Embryonic facial prominence (tissue), 1 donor: ENCODE data around the gene DVL3.

ENCODE experiments used
- DNase-seq: peaks from one replicate; pipeline ENCODE4 v3.0.0-alpha.2; 2016; ENCODE audit errors: extremely low spot score

DVL3 gene

GRCh38 chr3:184211297-184211696 lies 56.1 kb downstream of the DVL3 start:
- DNase-seq = no peak

GRCh38 chr3:184211718-184212117 lies 56.5 kb downstream of the DVL3 start:
- DNase-seq = no peak

GRCh38 chr3:184218814-184219213 lies 63.6 kb downstream of the DVL3 start:
- no peak for DNase-seq

- no peak for DNase-seq
Measured at GRCh38 chr3:184222521-184222920, 67.3 kb downstream of the DVL3 start.
